Mesodermal cell (in vitro differentiated cells): ENCODE data around the gene RPL32.
A peak's percentile ranks its signal among the peaks of the same experiment; 100 is the strongest.

Experiments
- H3K27ac ChIP-seq: 2 replicates; pipeline ENCODE4 v1.7.0; 2013; ENCODE audit warnings: mild to moderate bottlenecking, low read depth, low read length, moderate library complexity; ENCODE audit not compliant: severe bottlenecking
- H3K36me3 ChIP-seq: 2 replicates; pipeline ENCODE4 v1.7.1; 2013; ENCODE audit warnings: mild to moderate bottlenecking, low read length, moderate library complexity; ENCODE audit not compliant: control insufficient read depth, insufficient read depth
- H3K4me1 ChIP-seq: one replicate; pipeline ENCODE4 v1.7.1; 2013; ENCODE audit warnings: mild to moderate bottlenecking, low read length; ENCODE audit not compliant: insufficient read depth, control insufficient read depth, poor library complexity, severe bottlenecking
- H3K4me3 ChIP-seq: 2 replicates; pipeline ENCODE4 v1.7.0; 2013; ENCODE audit warnings: low read length, control low read depth, mild to moderate bottlenecking; ENCODE audit not compliant: insufficient read depth, poor library complexity, severe bottlenecking; ENCODE audit errors: extremely low read depth
- H3K9me3 ChIP-seq: 2 replicates; pipeline ENCODE4 v1.7.1; 2013; ENCODE audit warnings: mild to moderate bottlenecking, low read length, moderate library complexity; ENCODE audit not compliant: control insufficient read depth
- WGBS, 2 experiments: methylation state at CpG; one replicate each; pipeline ENCODE4 v1.1.5; 2013; ENCODE audit warnings: missing lambda C conversion rate in 2 of 2; ENCODE audit not compliant: insufficient coverage in 2 of 2; 5-methylcytosine and 5-hydroxymethylcytosine counted together

Gene RPL32

GRCh38 chr3:12816521-12817342 lies 24.6 kb downstream of the RPL32 start:
- WGBS, 2 experiments = 94 to 96% methylated on average over 31 to 34 of the region's 34 CpGs
- Histone ChIP-seq H3K36me3 (peaks cover 4% of the 10 kb centered on the region), H3K4me3 (no peak overlapping the region), H3K27ac (no peak overlapping the region), H3K9me3 (no peaks in the 10 kb centered on the region), H3K4me1 (no peaks in the 10 kb centered on the region)

- peaks cover 5% of the 10 kb centered on the region for H3K4me1 ChIP-seq
Measured at GRCh38 chr3:12815719-12816118, 25.6 kb downstream of the RPL32 start.

GRCh38 chr3:12815078-12815477 lies 26.3 kb downstream of the RPL32 start:
- 94 to 97% methylated on average over 19 to 20 of the region's 24 CpGs for WGBS, 2 experiments
- H3K27ac ChIP-seq = no peak overlapping the region

More at GRCh38 chr3:12815719-12816118, 25.6 kb downstream of the RPL32 start:
- peaks cover 4% of the 10 kb centered on the region for H3K36me3 ChIP-seq
- H3K27ac ChIP-seq = no peak overlapping the region
- 70 to 93% methylated on average over 6 to 8 of the region's 9 CpGs for WGBS, 2 experiments
- no peaks in the 10 kb centered on the region for H3K9me3 ChIP-seq
- H3K4me3 ChIP-seq = no peak overlapping the region

DNA sequence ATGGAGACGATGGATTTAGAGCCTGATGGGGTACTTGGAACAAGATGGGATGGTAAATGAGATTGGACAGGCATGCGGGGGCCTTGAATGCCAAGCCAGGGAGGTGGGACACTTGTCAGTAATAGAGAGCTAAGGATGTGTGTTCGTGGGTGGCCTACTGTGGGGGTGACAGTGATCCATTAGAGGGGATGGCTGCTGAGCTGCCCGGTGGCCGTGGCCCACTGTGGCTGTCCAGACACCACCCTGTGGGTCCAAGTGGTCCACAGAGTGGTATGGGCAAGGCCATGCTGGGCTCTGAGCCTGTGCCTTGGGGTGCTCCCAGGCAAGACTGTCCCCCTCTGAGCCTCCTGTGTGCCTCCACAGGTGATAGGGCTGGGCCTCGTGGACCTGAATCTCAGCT lies 27.4 kb downstream of the RPL32 start:
- Histone ChIP-seq H3K36me3 (peaks cover 4% of the 10 kb centered on the region), H3K9me3 (no peaks in the 10 kb centered on the region), H3K27ac (no peak overlapping the region), H3K4me3 (no peak overlapping the region), H3K4me1 (peaks cover 6% of the 10 kb centered on the region)
- WGBS, 2 experiments = 93 to 100% methylated on average over 3 to 6 of the region's 6 CpGs

More at GRCh38 chr3:12815078-12815477, 26.3 kb downstream of the RPL32 start:
- Histone ChIP-seq H3K36me3 (peaks cover 4% of the 10 kb centered on the region), H3K4me3 (no peak overlapping the region), H3K4me1 (peaks cover 6% of the 10 kb centered on the region), H3K9me3 (no peaks in the 10 kb centered on the region)

DNA sequence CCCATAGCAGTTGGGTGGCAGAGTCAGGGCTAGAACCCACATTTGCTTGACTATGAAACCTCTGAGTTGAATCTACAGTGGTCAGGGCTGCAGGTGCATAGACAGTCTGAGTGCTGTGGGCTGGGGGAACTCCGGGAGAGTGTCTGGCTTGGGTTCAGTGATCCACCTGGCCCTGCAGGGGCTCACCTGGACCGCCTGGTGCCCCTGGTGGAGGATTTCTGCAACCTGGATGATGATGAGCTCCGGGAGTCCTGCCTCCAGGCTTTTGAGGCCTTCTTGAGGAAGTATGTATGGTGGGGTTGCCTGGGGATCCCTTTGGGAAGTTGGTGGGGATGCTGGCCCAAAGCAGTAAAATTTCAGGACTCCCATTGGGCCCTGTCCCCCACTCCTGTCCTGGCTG lies 28.6 kb downstream of the RPL32 start:
- WGBS, 2 experiments = 70 to 100% methylated on average over 1 to 2 of the region's 3 CpGs
- H3K27ac ChIP-seq = no peak overlapping the region
- peaks cover 6% of the 10 kb centered on the region for H3K4me1 ChIP-seq
- peaks cover 4% of the 10 kb centered on the region for H3K36me3 ChIP-seq
- H3K4me3 ChIP-seq = no peak overlapping the region
- H3K9me3 ChIP-seq = no peaks in the 10 kb centered on the region

DNA sequence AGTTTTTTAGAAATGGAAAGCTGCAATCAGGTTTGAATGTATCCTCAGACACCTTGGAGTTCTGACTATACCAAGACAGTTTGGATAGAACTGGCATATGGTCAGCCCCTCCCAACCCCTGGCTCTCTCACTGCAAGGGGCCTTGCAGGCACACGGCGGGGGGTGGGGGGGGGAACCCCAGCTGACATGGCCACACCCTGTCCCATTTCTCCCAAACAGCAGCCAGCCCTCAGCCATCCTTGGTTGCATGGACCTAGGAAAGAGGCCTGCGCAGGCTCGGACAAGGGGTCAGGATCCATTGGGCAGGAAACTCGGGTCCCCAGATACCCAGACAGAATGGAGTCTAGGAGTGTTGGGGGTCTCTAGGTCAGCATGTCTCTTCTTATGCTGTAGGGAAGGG lies 30.4 kb downstream of the RPL32 start:
- H3K4me3 ChIP-seq = no peak overlapping the region
- H3K4me1 ChIP-seq = peaks cover 6% of the 10 kb centered on the region
- WGBS, 2 experiments = 86 to 90% methylated on average over 3 to 4 of the region's 5 CpGs
- H3K27ac ChIP-seq = peak overlapping the region; percentile 45
- no peaks in the 10 kb centered on the region for H3K9me3 ChIP-seq
- H3K36me3 ChIP-seq = peaks cover 4% of the 10 kb centered on the region

- peaks cover 4% of the 10 kb centered on the region for H3K36me3 ChIP-seq
- no peaks in the 10 kb centered on the region for H3K9me3 ChIP-seq
- 1% methylated on average over 35 to 48 of the region's 50 CpGs for WGBS, 2 experiments
- peak overlapping the region; percentile 45 for H3K27ac ChIP-seq
- peak overlapping the region; percentile 43 for H3K4me3 ChIP-seq
- peaks cover 6% of the 10 kb centered on the region for H3K4me1 ChIP-seq
Measured at GRCh38 chr3:12810013-12810780, 31.2 kb downstream of the RPL32 start.

DNA sequence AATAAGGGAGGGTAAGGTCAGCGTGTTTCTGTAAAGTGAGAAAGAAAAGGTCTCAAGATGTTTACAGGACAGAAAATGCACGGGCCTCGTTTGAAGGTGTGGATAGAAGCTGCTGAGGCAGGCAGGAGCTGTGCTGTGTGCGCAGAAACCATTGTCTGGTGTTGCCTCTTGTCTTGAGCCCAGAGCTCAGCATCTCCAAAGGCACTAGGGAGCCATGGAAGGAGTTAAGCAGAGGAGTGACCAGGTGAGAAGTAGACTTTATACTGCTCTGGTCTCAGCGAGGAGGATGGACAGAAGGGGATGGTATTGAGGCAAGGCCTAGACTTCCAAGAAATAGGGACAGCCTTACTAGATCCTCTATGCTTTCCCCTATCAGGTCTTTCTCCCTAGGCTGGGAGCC lies 31.9 kb downstream of the RPL32 start:
- H3K9me3 ChIP-seq = no peaks in the 10 kb centered on the region
- WGBS, 2 experiments = 96 to 100% methylated on average over 5 of the region's 5 CpGs
- peaks cover 4% of the 10 kb centered on the region for H3K36me3 ChIP-seq
- peak overlapping the region; percentile 43 for H3K4me3 ChIP-seq
- H3K4me1 ChIP-seq = peaks cover 6% of the 10 kb centered on the region
- H3K27ac ChIP-seq = no peak overlapping the region

DNA sequence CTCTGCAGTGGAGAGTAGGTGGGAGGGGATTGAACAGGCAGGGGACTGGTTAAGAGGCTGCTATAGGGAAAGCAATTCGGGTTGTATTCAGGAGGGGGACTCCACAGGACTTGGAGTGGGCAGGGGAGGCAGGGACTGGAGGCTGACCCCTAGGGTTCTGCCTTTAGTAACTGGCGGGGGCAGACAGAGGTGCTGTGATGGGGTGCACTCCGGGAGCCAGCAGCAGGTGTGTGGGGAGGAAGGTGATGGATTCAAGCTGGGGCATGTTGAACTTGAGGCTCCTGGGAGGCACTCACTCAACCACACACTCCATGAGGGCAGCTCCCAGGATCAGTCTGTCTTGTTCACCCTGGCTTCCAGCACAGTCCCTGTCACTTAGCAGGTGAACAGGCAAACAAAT lies 32.4 kb downstream of the RPL32 start:
- WGBS, 2 experiments = 86 to 96% methylated on average over 2 to 3 of the region's 3 CpGs
- no peak overlapping the region for H3K4me3 ChIP-seq
- H3K36me3 ChIP-seq = peaks cover 4% of the 10 kb centered on the region
- H3K4me1 ChIP-seq = peaks cover 6% of the 10 kb centered on the region
- no peak overlapping the region for H3K27ac ChIP-seq
- H3K9me3 ChIP-seq = no peaks in the 10 kb centered on the region

DNA sequence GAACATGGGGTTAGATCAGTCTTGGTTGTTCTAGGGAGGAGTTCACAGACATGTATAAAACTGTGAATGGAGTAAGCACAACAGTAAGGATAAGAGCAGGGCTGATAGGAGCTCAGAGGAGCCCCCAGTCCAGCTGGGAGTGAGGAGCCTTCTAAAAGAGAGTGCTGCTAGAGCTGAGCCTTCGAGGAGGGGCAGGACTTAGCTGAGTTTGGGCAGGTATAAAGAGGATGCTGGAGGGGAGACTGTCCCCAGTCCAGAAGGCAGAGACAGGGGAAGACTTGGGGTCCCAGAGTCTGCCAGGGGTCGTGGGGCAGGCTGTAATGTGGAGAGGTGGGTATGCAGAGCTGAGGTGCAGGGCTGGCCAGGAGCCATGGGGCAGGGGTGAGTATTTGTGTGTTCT lies 32.8 kb downstream of the RPL32 start:
- H3K36me3 ChIP-seq = peaks cover 4% of the 10 kb centered on the region
- H3K4me1 ChIP-seq = peaks cover 6% of the 10 kb centered on the region
- H3K4me3 ChIP-seq = no peak overlapping the region
- H3K9me3 ChIP-seq = no peaks in the 10 kb centered on the region
- H3K27ac ChIP-seq = no peak overlapping the region
- WGBS, 2 experiments = 91 to 100% methylated on average over 1 of the region's 2 CpGs
